GM18505 (cell line): Measurements from ENCODE around the gene PDCD11.
"Not testable (repeated sequence)": the region's sequence is repeated elsewhere in the genome, so short reads cannot be mapped to it uniquely, and the experiment has no call there.

ENCODE experiments used
- ATAC-seq: cut with Tn5 transposase; IDR thresholded peaks from one replicate; pipeline ENCODE4 v1.9.1; 2021; ENCODE audit not compliant: unreplicated experiment
- POLR2A ChIP-seq: IDR thresholded peaks from 4 replicates; pipeline ENCODE4 v1.6.1; 2011; ENCODE audit warnings: borderline replicate concordance; ENCODE audit not compliant: insufficient read depth, insufficient read length; ENCODE audit errors: extremely low read depth

PDCD11 gene, protein sequence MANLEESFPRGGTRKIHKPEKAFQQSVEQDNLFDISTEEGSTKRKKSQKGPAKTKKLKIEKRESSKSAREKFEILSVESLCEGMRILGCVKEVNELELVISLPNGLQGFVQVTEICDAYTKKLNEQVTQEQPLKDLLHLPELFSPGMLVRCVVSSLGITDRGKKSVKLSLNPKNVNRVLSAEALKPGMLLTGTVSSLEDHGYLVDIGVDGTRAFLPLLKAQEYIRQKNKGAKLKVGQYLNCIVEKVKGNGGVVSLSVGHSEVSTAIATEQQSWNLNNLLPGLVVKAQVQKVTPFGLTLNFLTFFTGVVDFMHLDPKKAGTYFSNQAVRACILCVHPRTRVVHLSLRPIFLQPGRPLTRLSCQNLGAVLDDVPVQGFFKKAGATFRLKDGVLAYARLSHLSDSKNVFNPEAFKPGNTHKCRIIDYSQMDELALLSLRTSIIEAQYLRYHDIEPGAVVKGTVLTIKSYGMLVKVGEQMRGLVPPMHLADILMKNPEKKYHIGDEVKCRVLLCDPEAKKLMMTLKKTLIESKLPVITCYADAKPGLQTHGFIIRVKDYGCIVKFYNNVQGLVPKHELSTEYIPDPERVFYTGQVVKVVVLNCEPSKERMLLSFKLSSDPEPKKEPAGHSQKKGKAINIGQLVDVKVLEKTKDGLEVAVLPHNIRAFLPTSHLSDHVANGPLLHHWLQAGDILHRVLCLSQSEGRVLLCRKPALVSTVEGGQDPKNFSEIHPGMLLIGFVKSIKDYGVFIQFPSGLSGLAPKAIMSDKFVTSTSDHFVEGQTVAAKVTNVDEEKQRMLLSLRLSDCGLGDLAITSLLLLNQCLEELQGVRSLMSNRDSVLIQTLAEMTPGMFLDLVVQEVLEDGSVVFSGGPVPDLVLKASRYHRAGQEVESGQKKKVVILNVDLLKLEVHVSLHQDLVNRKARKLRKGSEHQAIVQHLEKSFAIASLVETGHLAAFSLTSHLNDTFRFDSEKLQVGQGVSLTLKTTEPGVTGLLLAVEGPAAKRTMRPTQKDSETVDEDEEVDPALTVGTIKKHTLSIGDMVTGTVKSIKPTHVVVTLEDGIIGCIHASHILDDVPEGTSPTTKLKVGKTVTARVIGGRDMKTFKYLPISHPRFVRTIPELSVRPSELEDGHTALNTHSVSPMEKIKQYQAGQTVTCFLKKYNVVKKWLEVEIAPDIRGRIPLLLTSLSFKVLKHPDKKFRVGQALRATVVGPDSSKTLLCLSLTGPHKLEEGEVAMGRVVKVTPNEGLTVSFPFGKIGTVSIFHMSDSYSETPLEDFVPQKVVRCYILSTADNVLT (N-terminal part only)

DNA sequence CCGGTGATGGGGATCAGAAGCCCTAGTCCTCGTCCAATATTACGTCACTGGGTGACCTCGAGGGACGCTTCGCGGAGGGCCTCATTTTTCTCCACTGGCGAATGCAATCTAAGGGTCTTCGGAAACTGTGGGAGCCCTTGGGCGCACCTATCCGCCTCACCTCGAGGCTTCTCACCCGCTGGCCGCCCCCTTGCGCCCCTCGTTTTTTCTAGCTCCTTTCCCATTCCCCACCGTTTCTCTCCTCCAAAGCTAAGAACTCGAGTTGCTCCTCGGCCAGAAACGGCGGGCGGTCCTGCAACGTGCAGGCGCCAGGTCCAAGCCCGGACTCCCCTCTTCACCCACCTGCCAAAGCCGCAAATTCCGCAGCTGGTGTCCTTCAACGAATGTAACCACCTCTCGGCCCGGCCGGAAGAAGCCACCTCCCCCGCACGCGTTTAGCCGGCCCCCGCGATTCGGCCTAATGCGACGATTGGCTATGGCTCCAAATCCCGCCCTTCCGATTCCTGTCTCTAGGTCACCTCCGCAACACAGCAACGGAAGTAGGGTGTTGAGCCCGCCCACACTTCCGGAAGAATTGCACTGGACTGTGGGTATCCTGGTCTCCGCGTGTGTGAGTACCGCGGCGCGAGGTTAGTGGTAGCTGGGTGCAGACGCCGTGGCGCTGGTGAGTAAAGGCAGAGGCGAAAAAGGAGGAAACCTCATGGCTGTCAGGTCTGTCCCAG lies at the start of gene PDCD11, which contains the start of gene ATP5MK:
TSS of gene PDCD11 (plus strand) at position 560 of the 722 bp plus-strand sequence. CDS start 1,801 bp downstream, outside the sequence.
TSS of gene ATP5MK (minus strand) at position 409 of the 722 bp plus-strand sequence. CDS start 4,018 bp downstream, outside the sequence.
- TF ChIP-seq POLR2A, result peak; percentile 91
- peak; percentile 98 for ATAC-seq

DNA sequence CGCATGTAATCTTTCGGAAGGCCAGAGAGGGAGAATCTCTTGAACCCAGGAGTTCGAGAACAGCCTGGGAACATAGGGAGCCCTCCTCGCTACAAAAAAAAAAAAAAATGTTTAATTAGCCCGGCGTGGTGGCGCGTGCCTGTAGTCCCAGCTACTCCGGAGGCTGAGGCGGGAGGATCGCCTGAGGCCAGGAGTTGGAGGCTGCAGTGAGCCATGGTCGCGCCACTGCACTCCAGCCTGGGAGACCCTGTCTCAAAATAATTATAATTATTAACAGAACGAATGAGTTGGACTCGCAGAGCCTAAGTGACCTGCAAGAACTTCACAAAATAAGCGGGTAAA lies 46.3 kb upstream of the PDCD11 start:
- no peak for TF ChIP-seq POLR2A
- ATAC-seq, result no peak

DNA sequence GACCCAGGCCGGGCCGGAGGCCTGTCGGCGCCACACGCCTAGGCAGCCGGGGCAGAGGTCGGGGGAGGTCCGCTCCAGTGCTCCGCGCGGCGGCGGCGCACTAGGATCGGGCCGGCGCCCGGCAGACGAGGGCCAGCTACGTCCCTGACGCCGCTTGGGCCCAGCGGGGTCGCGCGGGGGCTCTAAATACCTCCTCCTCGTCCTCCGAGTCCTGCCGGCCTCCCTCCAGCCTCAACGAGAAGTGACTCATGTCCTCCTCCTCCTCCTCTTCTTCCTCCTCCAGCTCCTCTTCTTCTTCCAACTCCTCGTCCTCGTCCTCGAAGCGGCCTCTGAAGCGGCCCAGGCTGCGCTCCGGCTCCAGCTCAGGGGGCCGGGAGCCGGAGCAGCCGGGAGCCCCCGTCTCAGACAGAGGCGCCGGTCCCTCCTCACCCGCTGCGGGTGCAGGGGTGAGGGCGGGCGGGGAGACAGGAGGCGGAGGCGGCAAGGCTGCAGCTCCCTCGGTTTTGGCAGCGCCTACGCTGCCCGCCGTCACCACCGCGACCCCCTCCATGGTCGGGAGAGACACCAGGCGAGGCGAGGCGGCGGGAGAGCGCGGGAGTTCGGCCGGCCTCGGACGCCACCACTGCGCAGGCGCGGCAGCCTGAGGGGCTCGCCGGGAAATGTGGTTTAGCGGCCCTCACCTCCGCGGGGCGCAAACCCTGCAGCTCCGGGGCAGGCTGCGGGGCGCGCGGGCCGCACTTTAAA lies 45.7 kb upstream of the PDCD11 start, which contains the start of gene PCGF6:
TSS of gene PCGF6 (minus strand) at position 624 of the 744 bp plus-strand sequence. CDS start at position 550, 74 bp downstream.
- TF ChIP-seq POLR2A, result peak; percentile 55

DNA sequence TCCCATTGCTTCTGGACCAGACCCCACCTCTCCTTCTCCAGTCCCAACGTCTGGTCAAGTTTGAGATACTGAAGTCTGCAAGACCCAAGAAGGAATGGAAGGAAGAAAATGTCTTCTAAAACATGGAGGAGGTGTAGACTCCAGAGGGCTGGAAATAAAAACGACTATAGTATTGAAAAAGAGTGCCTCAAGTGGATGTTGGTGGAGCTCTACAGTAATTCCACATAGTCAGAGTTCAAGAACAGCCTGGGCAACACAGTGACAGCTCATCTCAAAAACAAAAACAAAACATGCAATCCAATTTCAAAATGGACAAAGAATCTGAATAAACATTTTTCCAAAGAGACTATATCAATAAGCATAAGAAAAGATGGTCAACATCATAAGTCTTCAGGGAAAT lies 43.1 kb upstream of the PDCD11 start:
- no peak for ATAC-seq

More for the DNA sequence above, 45.7 kb upstream of the PDCD11 start, which contains the start of gene PCGF6:
- peak; percentile 80 for ATAC-seq

DNA sequence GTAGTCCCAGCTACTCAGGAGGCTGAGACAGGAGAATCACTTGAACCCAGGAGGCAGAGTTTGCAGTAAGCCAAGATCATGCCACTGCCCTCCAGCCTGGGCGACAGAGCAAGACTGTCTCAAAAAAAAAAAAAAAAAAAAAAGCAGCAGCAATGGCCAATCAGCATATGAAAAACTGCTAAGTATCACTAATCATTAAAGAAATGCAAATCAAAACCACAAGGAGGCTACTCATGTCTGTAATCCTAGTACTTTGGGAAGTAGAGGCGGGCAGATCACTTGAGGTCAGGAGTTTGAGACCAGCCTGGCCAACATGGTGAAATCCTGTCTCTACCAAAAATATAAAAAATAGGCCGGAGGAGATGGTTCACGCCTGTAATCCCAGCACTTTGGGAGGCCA lies 41.9 kb upstream of the PDCD11 start:
- ATAC-seq, result not testable (repeated sequence)

More for the DNA sequence above, 43.1 kb upstream of the PDCD11 start:
- no peak for TF ChIP-seq POLR2A

DNA sequence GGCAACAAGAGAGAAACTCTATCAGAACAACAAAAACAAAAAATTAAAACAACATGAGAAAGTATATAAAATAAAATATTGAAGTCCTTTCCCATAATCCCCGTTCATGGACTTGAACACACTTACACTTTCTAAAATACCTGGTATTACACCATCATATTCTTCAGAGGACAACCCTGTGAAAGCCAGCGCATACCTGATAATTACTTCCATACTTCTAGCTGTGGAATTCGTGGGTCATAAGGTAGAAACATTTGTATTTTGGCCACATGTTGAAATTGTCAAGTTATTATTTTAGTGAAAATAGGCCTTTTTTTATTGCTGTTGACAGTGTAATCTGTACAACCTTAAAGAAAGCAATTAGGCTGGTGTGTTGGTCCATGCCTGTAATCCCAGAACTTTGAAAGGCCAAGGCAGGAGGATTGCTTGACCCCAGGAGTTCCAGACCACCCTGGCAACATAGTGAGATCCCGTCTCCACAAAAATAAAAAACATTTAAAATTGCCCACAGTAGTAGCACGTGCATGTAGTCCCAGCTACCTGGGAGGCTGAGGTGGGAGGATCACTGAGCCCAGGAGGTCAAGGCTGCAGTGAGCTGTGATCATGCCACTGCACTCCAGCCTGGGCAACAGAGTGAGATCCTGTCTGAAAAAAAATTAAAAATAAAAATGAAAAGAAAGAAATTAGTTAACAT lies 40.4 kb upstream of the PDCD11 start:
- ATAC-seq, result no peak
- TF ChIP-seq POLR2A, result no peak

DNA sequence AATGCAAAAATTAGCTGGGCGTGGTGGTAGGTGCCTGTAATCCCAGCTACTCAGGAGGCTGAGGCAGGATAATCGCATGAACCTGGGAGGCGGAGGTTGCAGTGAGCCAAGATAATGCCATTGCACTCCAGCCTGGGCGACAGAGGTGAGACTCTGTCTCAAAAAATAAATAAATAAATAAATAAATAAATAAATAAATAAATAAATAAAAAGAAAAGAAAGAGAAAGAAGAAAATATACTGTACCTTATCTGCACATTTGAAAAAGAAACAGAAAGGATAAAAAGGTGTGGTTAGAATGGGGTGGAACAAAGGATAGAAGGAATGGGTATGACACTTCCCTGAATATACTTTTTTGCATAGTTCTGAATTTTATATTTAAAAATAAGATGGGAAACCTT lies 36.9 kb upstream of the PDCD11 start:
- ATAC-seq, result not testable (repeated sequence)

DNA sequence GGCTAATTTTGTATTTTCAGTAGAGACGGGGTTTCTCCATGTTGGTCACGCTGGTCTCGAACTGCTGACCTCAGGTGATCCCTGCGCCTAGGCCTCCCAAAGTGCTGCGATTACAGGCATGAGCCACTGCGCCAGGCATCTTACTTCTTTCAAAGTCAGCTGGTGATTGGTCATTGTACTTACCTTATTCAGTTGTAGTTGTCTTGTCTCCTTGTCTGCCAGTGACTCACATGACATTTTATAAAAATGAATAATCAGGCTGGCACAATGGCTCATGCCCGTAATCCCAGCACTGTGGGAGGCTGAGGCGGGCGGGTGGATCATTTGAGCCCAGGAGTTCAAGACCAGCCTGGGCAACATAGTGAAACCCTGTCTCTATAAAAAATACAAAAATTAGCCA lies 35.6 kb upstream of the PDCD11 start:
- not testable (repeated sequence) for ATAC-seq

DNA sequence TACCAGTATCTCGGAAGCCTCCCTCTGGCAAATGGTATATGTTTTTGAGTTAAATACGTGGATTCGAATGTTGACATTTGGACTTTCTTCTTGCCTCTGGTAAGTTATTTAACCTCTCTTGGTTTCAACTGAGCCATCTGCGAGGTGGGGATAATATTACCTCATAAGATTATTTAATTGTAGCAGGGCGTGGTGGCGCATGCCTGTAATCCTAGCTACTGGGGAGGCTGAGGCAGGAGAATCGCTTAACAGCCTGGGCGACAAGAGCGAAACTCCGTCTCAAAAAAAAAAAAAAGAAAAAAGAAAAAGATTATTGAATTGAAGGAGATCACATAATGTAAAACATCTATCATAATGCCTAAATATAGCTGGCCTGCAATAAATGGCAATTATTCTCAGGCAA lies 29.0 kb upstream of the PDCD11 start:
- TF ChIP-seq POLR2A, result no peak
- no peak for ATAC-seq

DNA sequence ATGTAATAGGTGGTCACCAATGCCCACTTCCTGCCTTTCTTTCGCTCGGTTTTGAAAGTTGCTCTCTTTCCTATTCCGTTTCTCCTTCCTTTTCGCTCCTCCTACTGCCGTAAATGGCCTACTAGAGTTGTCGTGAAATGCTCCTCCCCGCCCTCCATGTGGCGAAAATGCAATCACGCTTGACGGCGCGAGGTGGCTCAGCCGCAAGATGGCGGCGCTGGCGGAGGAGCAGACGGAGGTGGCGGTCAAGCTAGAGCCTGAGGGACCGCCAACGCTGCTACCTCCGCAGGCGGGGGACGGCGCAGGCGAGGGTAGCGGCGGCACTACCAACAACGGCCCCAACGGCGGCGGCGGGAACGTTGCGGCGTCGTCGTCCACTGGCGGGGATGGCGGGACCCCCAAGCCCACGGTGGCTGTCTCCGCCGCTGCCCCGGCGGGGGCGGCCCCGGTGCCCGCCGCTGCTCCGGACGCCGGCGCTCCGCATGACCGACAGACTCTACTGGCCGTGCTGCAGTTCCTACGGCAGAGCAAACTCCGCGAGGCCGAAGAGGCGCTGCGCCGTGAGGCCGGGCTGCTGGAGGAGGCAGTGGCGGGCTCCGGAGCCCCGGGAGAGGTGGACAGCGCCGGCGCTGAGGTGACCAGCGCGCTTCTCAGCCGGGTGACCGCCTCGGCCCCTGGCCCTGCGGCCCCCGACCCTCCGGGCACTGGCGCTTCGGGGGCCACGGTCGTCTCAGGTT lies 28.5 kb upstream of the PDCD11 start, which contains the start of gene TAF5:
TSS of gene TAF5 (plus strand) at position 195 of the 737 bp plus-strand sequence. CDS start at position 209, 14 bp downstream.
- peak; percentile 53 for ATAC-seq
- TF ChIP-seq POLR2A, result peak; percentile 88

DNA sequence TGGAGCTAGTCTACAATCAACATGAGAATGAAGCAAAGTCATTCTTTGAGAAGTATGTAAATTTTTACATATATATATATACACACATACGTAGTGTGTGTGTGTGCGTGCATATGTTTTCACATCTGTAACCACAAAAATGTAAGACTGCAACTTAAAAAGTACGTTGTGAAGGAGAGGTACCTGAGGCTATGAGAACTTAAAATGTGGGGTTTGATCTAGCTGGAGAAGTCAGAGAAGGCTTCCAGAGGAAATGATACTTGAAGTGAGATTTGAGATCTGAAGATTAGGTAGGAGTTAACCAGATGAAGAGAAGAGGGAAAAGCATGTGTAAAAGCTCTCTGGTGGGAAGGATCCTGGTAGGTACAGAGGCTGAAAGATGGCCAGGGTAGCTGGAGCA lies 22.9 kb upstream of the PDCD11 start:
- no peak for TF ChIP-seq POLR2A
- ATAC-seq, result no peak
